Gastroesophageal sphincter (tissue), 4 donors: ENCODE results near the gene APRT. TPM values are rescaled to one million over a fixed set of nuclear protein-coding genes. Genes with fewer than 3 reads are reported as not detected.
A peak's percentile ranks its signal among the peaks of the same experiment; 100 is the strongest.

Experiments used
- ATAC-seq: fragments of 150-250 bp; one replicate; pipeline ENCODE4 v1.9.1; 2016; ENCODE audit warnings: mild to moderate bottlenecking, moderate library complexity
- H3K27ac ChIP-seq, 4 donors: fragments of 200-600 bp; sonication (generic) in 3 of 4; 1 replicate in 3 of 4; 2 replicates in 1 of 4; pipeline ENCODE4 v1.5.1; 2016 to 2019
- H3K27me3 ChIP-seq: fragments of 200-600 bp; sonication (generic); one replicate; pipeline ENCODE4 v1.5.1; 2019
- H3K36me3 ChIP-seq, 2 donors: fragments of 200-600 bp; sonication (generic); one replicate each; pipeline ENCODE4 v1.5.1; 2019; ENCODE audit warnings: control low read depth in 1 of 2
- H3K4me1 ChIP-seq, 3 donors: fragments of 200-600 bp; sonication (generic); 1 replicate in 2 of 3; 2 replicates in 1 of 3; pipeline ENCODE4 v1.5.1; 2016 to 2019; ENCODE audit warnings: control low read depth in 2 of 3
- H3K4me3 ChIP-seq, 2 donors: fragments of 200-600 bp; sonication (generic); one replicate each; pipeline ENCODE4 v1.5.1; 2019; ENCODE audit warnings: mild to moderate bottlenecking in 1 of 2, moderate library complexity in 1 of 2
- H3K9me3 ChIP-seq, 3 donors: fragments of 200-600 bp; sonication (generic); one replicate each; pipeline ENCODE4 v1.5.1; 2017 to 2019; ENCODE audit warnings: control low read depth in 2 of 3
- EP300 ChIP-seq: sonication (generic); formaldehyde crosslinking; IDR thresholded peaks from one replicate; pipeline ENCODE4 v1.6.1; 2017; ENCODE audit warnings: antibody characterized with exemption, mild to moderate bottlenecking
- POLR2A ChIP-seq, 2 donors: fragments of 450-650 bp; IDR thresholded peaks; one replicate each; pipeline ENCODE4 v1.6.1; 2017; ENCODE audit warnings: antibody characterized with exemption in 2 of 2, mild to moderate bottlenecking in 2 of 2, moderate library complexity in 1 of 2
- POLR2AphosphoS5 ChIP-seq: sonication (generic); formaldehyde crosslinking; IDR thresholded peaks from one replicate; pipeline ENCODE4 v1.6.1; 2017; ENCODE audit warnings: antibody characterized with exemption
- WGBS, 2 donors: methylation state at CpG; one replicate each; pipeline ENCODE4 v1.1.5; 2018; ENCODE audit warnings: low coverage in 1 of 2; 5-methylcytosine and 5-hydroxymethylcytosine counted together
- total RNA-seq, 4 donors: library from RNA; depleted of rRNA; stranded (reverse); fragments of >200 nt; gene quantifications; one replicate each; pipeline ENCODE4 v1.1.0, GENCODE V29; 2016
- TF ChIP-seq, protein P1 (sequence below), 4 experiments: fragments of 200-600 bp in 2 of 4; fragments of 450-650 bp in 2 of 4; sonication (generic) in 1 of 4; IDR thresholded peaks; one replicate each; pipeline ENCODE4 v1.5.1; 2017 to 2019; ENCODE audit warnings: antibody characterized with exemption in 4 of 4, mild to moderate bottlenecking in 2 of 4, moderate library complexity in 2 of 4

Gene APRT
- total RNA-seq, 4 donors from 2014 or later, result 64.9 to 103 (median 92.9) TPM

DNA sequence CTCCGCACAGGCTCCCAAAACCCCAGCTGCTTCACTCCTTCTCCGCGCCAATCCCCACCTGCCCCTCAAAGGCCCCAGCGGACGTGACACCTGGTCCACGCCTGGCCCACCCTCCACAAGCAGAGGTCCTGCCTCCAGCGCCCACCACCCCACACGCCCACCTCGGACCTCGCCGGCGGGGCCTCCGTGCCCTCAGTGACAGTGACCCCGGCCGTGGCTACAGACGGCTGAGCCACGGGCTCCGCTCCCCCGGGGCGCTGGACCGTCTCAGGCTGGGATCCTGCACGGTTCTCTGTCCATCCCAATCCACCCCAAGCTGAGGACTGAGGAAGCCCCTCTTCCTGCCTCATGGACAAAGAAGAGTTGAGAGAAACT lies 51.8 kb downstream of the APRT start:
- peaks cover 0 to 6% of the 10 kb centered on the region in 2 donors for H3K36me3 ChIP-seq
- peaks cover 0 to 95% (median 58%) of the 10 kb centered on the region in 3 donors for H3K4me1 ChIP-seq
- no peaks in the 10 kb centered on the region for H3K9me3 ChIP-seq
- no peak for ATAC-seq
- H3K4me3 ChIP-seq, result peak overlapping the region in 1 of 2 donors; percentile 36
- H3K27ac ChIP-seq, result peak overlapping the region; percentile 81 to 96 (median 92)
- TF ChIP-seq POLR2A (IDR thresholded peaks at IDR 0.05) (no peak), EP300 (no peak), POLR2AphosphoS5 (no peak)
- TF ChIP-seq, protein P1, sequence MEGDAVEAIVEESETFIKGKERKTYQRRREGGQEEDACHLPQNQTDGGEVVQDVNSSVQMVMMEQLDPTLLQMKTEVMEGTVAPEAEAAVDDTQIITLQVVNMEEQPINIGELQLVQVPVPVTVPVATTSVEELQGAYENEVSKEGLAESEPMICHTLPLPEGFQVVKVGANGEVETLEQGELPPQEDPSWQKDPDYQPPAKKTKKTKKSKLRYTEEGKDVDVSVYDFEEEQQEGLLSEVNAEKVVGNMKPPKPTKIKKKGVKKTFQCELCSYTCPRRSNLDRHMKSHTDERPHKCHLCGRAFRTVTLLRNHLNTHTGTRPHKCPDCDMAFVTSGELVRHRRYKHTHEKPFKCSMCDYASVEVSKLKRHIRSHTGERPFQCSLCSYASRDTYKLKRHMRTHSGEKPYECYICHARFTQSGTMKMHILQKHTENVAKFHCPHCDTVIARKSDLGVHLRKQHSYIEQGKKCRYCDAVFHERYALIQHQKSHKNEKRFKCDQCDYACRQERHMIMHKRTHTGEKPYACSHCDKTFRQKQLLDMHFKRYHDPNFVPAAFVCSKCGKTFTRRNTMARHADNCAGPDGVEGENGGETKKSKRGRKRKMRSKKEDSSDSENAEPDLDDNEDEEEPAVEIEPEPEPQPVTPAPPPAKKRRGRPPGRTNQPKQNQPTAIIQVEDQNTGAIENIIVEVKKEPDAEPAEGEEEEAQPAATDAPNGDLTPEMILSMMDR (IDR thresholded peaks at IDR 0.05), result no peak
- H3K27me3 ChIP-seq, result no peaks in the 10 kb centered on the region
- no CpG with 5 or more reads among the region's 22 CpGs for WGBS, 2 donors

Other genes starting within 250 kb of the APRT start
- 10 to 100 TPM; 15.8 to 40.6 (median 23.3) TPM for gene ZC3H18, start 241.5 kb downstream of the APRT start, total RNA-seq
- not detected for gene IL17C, start 173.4 kb downstream of the APRT start, total RNA-seq
- gene CYBA, start 160.9 kb downstream of the APRT start, total RNA-seq, result 100 to 1,000 TPM in 1 of 4 donors, 10 to 100 TPM in 3; 19.9 to 135 (median 79.1) TPM
- 10 to 100 TPM; 21.3 to 30.3 (median 26.6) TPM for gene MVD, start 148.8 kb downstream of the APRT start, total RNA-seq
- 1 to 10 TPM in 2 of 4 donors, under 1 TPM in 1, not detected in 1; 0.39 to 1.7 (median 1.1) TPM for gene SNAI3, start 125.4 kb downstream of the APRT start, total RNA-seq
- 10 to 100 TPM; 19.5 to 27.8 (median 22.3) TPM for gene RNF166, start 105.5 kb downstream of the APRT start, total RNA-seq
- 10 to 100 TPM in 2 of 4 donors, 1 to 10 TPM in 2; 6.0 to 19.9 (median 10.7) TPM for gene CTU2, start 105.4 kb downstream of the APRT start, total RNA-seq
- gene PIEZO1, start 26.7 kb downstream of the APRT start, total RNA-seq, result 100 to 1,000 TPM; 105 to 248 (median 172) TPM
- gene CDT1, start 8.1 kb downstream of the APRT start, total RNA-seq, result 1 to 10 TPM in 1 of 4 donors, under 1 TPM in 1, not detected in 2; 0.92 to 2.0 TPM
- 10 to 100 TPM in 3 of 4 donors, 1 to 10 TPM in 1; 4.2 to 29.4 (median 15.6) TPM for gene GALNS, start 45.0 kb upstream of the APRT start, total RNA-seq
- gene TRAPPC2L, start 45.2 kb upstream of the APRT start, total RNA-seq, result 10 to 100 TPM; 18.7 to 40.0 (median 21.5) TPM
- under 1 TPM in 1 of 4 donors, not detected in 3; 0.54 TPM for gene PABPN1L, start 54.7 kb upstream of the APRT start, total RNA-seq
- 1 to 10 TPM; 1.4 to 5.8 (median 1.5) TPM for gene CBFA2T3, start 165.3 kb upstream of the APRT start, total RNA-seq